Sigmoid colon (tissue), 4 donors: ENCODE results near the gene EVA1C.

ENCODE experiments used
- CTCF ChIP-seq, 4 experiments: fragments of 450-650 bp in 3 of 4; fragments of 200-600 bp in 1 of 4; IDR thresholded peaks; one replicate each; pipeline ENCODE4 v1.5.1; 2016 to 2019; ENCODE audit warnings: antibody characterized with exemption in 4 of 4, mild to moderate bottlenecking in 3 of 4, moderate library complexity in 2 of 4
- EP300 ChIP-seq, 4 donors: sonication (generic); formaldehyde crosslinking; IDR thresholded peaks; one replicate each; pipeline ENCODE4 v1.6.1; 2017; ENCODE audit warnings: antibody characterized with exemption in 4 of 4
- POLR2A ChIP-seq, 2 donors: fragments of 450-650 bp; IDR thresholded peaks; one replicate each; pipeline ENCODE4 v1.6.1; 2016; ENCODE audit warnings: antibody characterized with exemption in 2 of 2, mild to moderate bottlenecking in 2 of 2, moderate library complexity in 2 of 2
- POLR2AphosphoS5 ChIP-seq, 4 donors: sonication (generic); formaldehyde crosslinking; IDR thresholded peaks; one replicate each; pipeline ENCODE4 v1.6.1; 2017; ENCODE audit warnings: antibody characterized with exemption in 4 of 4

DNA sequence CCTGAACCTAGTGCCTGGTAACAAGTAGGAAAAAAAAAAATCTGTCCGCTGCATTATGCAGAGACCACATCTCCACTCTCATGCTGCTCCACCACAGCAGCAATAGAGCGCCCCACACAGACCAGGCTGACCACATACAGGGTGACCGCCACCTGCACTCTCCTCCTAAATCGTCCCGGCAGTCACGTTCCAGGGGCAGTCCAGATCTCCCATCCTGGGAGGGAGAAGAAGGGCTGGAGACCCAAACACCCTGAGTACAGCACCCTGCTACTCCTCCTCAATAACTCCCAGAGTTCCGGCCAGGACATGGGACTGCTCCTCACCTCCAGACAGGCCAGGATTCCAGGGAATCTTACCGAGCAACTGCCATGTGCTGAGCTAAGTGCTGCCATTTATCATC lies 35.0 kb upstream of the EVA1C start:
- TF ChIP-seq CTCF (IDR thresholded peaks at IDR 0.05) (no peak), POLR2AphosphoS5 (IDR thresholded peaks at IDR 0.05) (no peak), POLR2A (IDR thresholded peaks at IDR 0.05) (no peak), EP300 (IDR thresholded peaks at IDR 0.05) (no peak)
